ENCODE results near the gene OPTC.
A peak's percentile ranks its signal among the peaks of the same experiment; 100 is the strongest.
"Not testable (repeated sequence)": the region's sequence is repeated elsewhere in the genome, so short reads cannot be mapped to it uniquely, and the experiment has no call there.

OPTC gene

DNA sequence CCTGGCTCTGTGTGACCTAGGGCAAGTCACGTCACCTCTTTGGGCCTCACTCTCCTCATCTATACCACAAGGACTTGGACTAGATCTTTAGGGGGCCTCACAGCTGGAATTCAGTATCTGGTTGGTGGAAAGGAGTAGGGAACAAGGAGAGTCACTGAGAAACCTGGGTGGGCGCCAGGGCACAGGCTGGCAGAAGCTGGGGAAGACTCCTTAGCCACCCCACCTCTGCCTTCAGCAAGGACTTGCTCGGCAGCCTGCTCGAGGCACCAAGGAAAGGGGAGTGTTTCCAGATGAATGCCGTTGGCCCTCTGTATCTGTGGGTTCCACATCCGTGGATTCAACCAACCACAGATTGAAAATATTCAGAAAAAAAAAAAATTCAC is 1.2 kb upstream of the OPTC start:
- DNase-seq = no peak

DNA sequence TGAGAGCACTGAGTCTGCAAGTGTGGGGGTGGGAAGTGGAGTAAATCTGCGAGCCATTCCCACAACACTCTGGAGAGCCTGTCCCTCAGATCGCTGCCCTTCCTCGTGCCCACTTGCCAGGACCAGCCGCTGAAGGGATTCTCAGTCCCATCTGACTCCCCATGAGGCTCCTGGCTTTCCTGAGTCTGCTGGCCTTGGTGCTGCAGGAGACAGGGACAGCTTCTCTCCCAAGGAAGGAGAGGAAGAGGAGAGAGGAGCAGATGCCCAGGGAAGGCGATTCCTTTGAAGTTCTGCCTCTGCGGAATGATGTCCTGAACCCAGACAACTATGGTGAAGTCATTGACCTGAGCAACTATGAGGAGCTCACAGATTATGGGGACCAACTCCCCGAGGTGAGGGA is 1.9 kb downstream of the OPTC start:
- no peak for DNase-seq

GRCh38 chr1:203497269-203497777 is 3.4 kb downstream of the OPTC start:
- no peak for DNase-seq

GRCh38 chr1:203499643-203500278 is 5.8 kb downstream of the OPTC start:
- no peak for DNase-seq

- no peak for DNase-seq
Observed at GRCh38 chr1:203500279-203500678, 6.3 kb downstream of the OPTC start.

GRCh38 chr1:203503836-203504235 is 9.9 kb downstream of the OPTC start:
- DNase-seq = no peak

DNA sequence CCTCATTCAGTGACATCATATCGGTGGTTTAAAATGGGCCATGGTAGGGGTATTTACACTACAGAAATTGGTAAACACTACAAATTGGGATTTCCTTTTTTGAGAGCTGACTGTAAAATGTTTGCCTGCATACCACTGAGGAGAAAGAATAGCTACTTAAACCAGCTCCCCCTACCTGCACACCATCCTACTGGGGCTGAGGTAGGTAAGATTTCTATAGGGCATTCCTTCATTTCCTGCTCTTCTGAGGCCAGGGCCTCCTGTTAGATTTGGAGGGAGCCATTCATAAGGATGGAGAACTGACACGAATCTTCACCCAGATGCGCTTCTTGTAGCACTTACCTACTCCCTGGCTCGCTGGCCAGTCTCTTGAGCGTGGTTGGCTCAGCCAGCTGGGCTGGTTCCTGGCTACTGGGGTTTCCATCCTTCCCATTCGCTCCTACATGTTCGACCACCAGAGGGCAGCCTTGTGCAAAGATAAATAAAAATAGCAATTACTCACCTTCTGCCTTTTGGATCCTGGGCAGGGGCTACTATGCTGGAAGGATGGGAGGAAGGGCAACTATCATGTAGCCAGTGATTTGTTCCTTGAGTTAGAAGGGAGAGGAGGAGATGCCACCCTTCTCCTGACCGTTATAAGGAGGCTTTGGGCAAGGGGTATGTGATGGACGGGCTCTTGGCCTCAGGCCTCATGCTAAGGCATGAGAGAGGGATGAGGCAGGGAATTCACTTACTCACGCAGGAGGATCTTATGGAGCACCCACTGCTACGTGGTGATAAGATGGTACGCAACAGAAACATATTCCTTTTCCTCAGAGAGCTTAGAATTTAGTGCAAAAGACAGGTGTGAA is 10.7 kb downstream of the OPTC start:
- DNase-seq = peak; percentile 81

- DNase-seq = no peak
Observed at GRCh38 chr1:203505526-203506204, 11.7 kb downstream of the OPTC start.

DNA sequence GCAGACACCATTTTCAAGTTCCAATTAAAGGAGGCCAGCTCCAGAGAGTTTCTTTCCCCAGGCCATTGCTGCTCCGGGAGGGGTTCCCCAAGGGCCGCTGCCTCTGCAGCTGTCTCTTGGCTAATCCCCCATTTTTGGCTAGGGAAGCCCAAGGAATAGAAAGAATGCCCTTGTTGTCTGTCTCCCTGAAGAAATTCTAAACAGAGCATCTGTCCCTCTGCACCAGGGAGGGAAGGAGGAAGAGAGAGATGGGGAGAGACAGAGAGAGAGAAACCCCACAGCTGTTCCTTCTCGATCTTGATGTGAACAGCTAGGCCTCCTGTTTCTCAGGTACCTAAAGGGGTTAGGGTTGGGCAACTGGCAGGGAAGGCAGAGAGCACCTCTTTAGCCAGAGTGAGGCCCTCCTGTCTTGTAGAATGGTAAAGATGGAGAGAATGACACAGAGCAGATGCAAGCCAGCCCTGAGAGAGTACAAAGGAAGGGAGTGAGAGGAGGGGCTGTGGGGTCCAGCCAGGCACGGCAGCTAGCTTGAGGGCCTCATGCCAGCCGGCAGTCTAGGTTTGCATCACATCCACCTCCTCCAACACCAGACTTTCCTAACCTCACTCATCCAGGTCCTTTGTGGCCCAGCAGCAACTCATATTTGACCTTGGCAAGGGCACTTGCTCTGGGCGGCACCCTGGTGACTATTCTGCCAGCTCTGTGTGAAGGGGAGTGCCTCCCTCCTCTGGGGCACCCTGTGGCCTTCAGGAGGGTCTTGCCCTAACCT is 13.1 kb downstream of the OPTC start:
- no peak for DNase-seq

DNA sequence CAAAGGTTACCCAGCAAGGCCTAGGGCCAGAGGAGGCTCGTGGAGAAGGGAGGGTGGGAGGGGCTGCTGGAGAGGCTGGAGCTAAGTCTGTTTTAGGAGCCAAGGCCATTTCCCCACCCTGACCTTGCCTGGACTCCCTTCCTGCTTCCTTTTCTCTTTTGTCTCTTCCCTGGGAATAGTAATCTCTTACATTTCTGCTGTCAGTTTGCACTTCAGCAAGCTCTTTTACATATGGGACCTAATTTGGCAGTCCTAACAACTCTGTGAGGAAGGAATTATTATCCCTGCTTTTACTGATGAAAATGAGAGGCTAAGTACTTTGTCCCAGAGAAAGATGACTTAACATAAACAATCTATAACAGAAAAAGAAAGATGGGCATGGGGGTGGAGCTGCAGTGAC is 13.8 kb downstream of the OPTC start:
- DNase-seq = no peak

GRCh38 chr1:203508463-203509073 is 14.6 kb downstream of the OPTC start:
- DNase-seq = no peak

DNA sequence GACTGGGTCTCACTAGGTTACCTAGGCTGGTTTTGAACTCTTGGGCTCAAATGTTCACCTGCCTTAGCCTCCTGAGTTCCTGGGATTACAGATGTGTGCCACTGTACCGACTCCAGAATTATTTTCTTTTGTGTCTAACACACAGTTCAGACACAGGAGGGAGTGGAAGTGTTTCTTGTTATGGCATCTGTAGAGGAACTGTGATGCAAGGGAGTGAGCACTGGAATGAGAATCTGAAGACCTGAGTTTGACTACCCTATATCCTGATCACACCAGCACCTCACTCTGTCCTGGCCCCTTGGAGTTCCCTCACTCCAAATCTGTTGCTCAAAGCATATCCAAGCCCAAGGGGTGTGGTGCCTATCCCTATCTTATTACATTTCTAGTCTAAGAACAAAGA is 15.2 kb downstream of the OPTC start:
- no peak for DNase-seq

GRCh38 chr1:203511513-203511912 is 17.6 kb downstream of the OPTC start:
- DNase-seq = no peak

DNA sequence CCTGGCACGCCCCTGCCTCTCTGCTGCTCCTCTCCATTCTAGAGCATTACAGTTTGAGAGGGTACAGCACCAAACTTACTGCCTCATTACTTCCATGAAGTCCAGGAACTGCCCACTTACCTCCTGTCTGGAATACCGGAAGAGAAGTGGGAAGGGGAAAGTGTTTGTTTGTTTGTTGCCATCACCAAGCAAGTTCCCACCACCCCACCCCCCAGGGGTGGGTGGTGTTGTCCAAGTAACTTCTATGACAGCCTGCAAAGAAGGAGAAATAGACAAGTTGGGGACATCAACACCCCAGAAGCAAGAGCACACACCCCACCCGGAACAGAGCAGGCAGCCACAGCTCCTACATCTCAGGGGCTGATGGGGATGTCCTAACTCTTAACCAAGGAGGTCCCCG is 18.0 kb downstream of the OPTC start:
- DNase-seq = no peak

GRCh38 chr1:203512517-203512847 is 18.5 kb downstream of the OPTC start:
- DNase-seq = no peak

DNA sequence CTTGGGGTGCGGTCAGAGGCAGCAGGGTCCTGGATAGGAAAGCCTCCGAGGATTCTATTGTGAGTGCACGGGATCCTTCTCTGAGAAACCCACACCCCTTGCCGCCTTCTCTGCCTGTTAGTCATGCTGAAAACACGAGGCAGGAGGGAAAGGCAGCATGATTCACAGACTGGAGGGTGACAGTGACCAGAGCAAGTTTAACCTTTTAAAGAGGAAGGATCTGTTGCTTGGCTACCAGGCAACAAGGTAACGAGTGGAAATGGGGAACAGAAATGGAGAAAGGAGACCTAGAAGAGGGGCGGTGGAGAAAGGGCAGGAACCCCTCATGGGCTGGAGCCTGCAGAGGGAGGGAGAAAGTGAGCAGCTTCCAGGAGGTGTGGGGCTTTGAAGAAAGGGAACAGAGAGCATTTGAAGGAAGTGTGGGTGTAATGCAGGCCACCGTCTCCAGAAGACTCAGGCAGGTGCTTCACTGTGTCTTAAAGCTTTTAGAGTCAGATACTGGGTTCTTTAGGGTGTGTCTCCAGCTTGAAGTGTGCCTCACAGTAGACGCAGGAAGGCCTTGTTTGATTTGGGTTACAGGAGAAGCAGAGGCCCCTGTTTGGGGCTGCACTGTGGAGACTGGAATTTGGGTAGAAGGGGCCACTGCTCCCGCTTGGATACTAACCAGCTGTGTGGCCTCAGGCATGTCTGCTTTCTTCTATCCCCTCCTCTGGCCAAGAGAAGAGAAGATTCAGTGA is 19.1 kb downstream of the OPTC start:
- DNase-seq = peak; percentile 62

DNA sequence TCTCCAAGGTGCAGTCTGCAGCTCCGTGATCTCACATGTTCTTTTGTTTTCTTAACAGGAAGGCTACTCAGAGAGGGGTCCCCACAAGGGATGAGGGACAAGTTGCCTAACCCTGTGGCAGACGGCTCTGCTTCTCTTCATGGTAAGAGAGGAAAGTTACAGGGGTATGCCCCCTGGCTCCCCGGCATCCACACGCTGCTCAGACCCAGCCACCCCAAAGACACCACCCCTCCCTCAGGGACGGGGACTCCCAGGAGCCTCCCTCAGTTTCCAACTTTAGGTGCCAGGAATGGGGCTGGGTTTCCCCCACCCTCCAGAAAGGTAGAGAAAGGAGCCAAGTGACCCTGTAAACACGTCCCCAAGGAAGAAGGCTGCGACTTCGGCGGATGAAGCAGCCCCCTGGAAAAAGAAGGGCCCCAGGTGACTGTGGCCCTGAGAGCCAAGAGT is 19.7 kb downstream of the OPTC start:
- no peak for DNase-seq

DNA sequence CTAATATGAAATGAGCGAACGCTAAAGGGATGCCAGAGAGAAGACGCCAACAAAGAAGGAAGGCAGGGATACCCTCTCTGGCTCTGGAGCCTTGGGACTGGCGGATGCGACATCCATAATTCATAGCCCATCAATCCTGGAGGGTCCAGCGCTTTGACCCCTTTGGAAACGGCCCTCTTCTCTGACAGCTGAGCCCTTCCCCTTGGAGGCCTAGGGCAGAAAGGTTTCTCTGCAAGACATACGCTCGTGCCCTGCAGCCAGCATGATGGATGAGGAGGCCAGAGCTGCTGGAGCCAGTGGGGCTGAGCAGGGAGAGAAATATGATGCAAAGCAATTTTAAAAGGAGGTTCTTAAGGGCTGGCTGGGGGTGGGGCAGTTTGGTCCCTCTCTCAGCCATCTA is 22.2 kb downstream of the OPTC start:
- DNase-seq = no peak

DNA sequence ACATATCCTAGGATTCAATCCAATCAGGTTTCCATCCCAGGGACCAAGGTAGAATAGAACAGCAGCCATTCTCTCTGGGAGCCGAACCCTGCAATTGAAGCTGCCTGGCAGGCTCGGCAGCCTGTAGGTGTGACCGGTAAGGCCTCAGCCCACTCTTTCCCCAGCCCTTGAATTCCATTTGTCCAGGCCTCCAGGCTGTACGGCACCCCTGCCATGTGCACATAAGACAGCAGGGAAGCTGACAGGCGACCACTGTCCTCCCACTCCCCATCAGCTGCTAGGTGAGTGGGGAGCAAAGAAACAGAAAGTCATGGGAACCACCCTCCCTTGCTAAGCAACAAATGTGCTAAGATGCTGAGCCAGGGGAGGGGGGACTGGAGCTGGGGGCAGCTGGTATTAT is 23.0 kb downstream of the OPTC start:
- no peak for DNase-seq

DNA sequence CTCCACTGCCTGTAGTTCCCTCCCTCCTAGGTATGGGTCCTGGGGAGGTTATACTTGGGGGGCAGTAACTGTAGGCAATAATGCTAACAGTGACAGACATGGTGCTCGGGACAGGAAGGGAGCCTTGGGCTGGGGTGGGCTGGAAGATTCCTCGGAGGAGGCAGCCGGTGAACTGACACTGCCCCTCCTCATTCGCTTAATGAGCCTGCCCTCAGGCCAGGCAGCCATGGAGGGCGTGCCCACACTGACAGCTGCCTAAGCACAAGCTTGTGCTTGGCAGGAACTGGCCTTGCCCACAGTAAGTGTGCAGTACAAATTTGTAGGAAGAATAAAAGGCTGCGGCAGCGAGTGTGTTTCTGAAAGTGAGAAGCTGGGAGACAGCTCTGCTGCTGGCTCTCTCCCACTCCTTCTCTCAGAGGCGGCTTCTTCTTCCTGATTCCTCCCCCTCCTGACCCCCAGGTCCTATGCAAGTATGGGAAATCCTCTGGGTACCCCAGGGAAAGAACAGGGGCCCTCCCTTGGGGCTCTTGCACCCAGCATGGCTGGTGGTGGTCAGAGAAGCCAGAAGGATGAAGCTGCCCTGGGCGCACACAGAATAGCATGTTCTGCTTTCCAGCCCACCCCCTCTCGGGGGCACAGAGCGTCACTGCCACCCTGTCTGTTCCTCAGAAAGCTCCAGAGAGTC is 23.6 kb downstream of the OPTC start:
- no peak for DNase-seq

DNA sequence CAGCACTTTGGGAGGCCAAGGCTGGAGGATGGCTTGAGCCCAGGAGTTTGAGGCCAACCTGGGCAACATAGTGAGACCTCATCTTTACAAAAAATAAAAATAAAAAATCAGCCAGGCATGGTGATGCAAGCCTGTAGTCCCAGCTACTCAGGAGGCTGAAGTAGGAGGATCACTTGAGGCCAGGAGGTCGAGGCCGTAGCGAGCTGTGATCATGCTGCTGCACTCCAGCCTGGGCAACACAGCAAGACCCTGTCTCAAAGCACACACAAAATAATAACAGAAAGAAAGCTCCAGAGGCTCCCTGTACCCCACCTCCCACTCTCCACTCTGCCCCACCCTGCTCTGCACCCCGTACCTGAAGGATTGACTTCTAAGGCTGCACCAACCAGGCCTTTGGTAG is 24.2 kb downstream of the OPTC start:
- DNase-seq = not testable (repeated sequence)
